Mesenchymal stem cell (in vitro differentiated cells and primary cell): ENCODE data around the gene MEX3D.
A peak's percentile ranks its signal among the peaks of the same experiment; 100 is the strongest.

Experiments used
- DNase-seq: peaks from one replicate; pipeline ENCODE4 v3.0.0-alpha.2; 2013
- H2AFZ ChIP-seq: one replicate; pipeline ENCODE4 v1.6.1; 2013; ENCODE audit warnings: low read depth, mild to moderate bottlenecking, control low read depth, inconsistent platforms, low read length, moderate library complexity
- H2AK5ac ChIP-seq: 2 replicates; pipeline ENCODE4 v1.6.1; 2013; ENCODE audit warnings: low read length, moderate library complexity, mild to moderate bottlenecking, inconsistent platforms; ENCODE audit not compliant: severe bottlenecking
- H2BK120ac ChIP-seq: one replicate; pipeline ENCODE4 v1.6.1; 2013; ENCODE audit warnings: low read depth, mild to moderate bottlenecking, inconsistent platforms, low read length, moderate library complexity
- H2BK12ac ChIP-seq, 2 experiments: one replicate each; pipeline ENCODE4 v1.6.1; 2013; ENCODE audit warnings: inconsistent platforms in 2 of 2, low read length in 2 of 2, mild to moderate bottlenecking in 2 of 2, moderate library complexity in 2 of 2, control low read depth in 1 of 2
- H2BK15ac ChIP-seq: one replicate; pipeline ENCODE4 v1.6.1; 2013; ENCODE audit warnings: mild to moderate bottlenecking, low read depth, inconsistent platforms; ENCODE audit not compliant: poor library complexity, severe bottlenecking
- H2BK5ac ChIP-seq: 2 replicates; pipeline ENCODE4 v1.6.1; 2013; ENCODE audit warnings: low read depth, mild to moderate bottlenecking, low read length, control low read depth, inconsistent platforms; ENCODE audit not compliant: poor library complexity, severe bottlenecking
- H3K14ac ChIP-seq, 2 experiments: one replicate each; pipeline ENCODE4 v1.6.1; 2013; ENCODE audit warnings: inconsistent platforms in 2 of 2, low read length in 2 of 2, control low read depth in 1 of 2, mild to moderate bottlenecking in 1 of 2, moderate library complexity in 1 of 2
- H3K18ac ChIP-seq, 2 experiments: one replicate each; pipeline ENCODE4 v1.6.1; 2013; ENCODE audit warnings: inconsistent platforms in 2 of 2, low read length in 2 of 2, control low read depth in 1 of 2, low read depth in 1 of 2, mild to moderate bottlenecking in 1 of 2
- H3K23ac ChIP-seq, 2 experiments: one replicate each; pipeline ENCODE4 v1.6.1; 2013; ENCODE audit warnings: inconsistent platforms in 2 of 2, low read length in 2 of 2, mild to moderate bottlenecking in 2 of 2, moderate library complexity in 2 of 2, control low read depth in 1 of 2
- H3K27ac ChIP-seq: 2 replicates; pipeline ENCODE4 v1.5.1; 2013; ENCODE audit warnings: mild to moderate bottlenecking, moderate library complexity, low read length, control low read depth, inconsistent platforms; ENCODE audit not compliant: poor library complexity, severe bottlenecking
- H3K27me3 ChIP-seq, 2 experiments: 2 replicates each; pipeline versions ENCODE4 v1.6.1 to v1.7.0; 2013; ENCODE audit warnings: low read length in 2 of 2, mild to moderate bottlenecking in 2 of 2, moderate library complexity in 2 of 2, control low read depth in 1 of 2, inconsistent platforms in 1 of 2; ENCODE audit not compliant: control insufficient read depth in 1 of 2, insufficient read depth in 1 of 2
- H3K36me3 ChIP-seq, 2 experiments: 2 replicates each; pipeline versions ENCODE4 v1.6.1 to v1.7.0; 2013; ENCODE audit warnings: low read length in 2 of 2, control low read depth in 1 of 2, inconsistent platforms in 1 of 2, low read depth in 1 of 2, mild to moderate bottlenecking in 1 of 2; ENCODE audit not compliant: insufficient read depth in 2 of 2, control insufficient read depth in 1 of 2
- H3K4ac ChIP-seq, 2 experiments: one replicate each; pipeline ENCODE4 v1.6.1; 2013; ENCODE audit warnings: inconsistent platforms in 2 of 2, low read length in 2 of 2, mild to moderate bottlenecking in 2 of 2, moderate library complexity in 2 of 2, control low read depth in 1 of 2, low read depth in 1 of 2
- H3K4me1 ChIP-seq: 2 replicates; pipeline ENCODE4 v1.6.1; 2013; ENCODE audit warnings: low read depth, low read length, control low read depth; ENCODE audit not compliant: control insufficient read depth, insufficient read depth
- H3K4me2 ChIP-seq: 2 replicates; pipeline ENCODE4 v1.6.1; 2013; ENCODE audit warnings: low read length, mild to moderate bottlenecking, inconsistent platforms; ENCODE audit not compliant: poor library complexity, severe bottlenecking
- H3K4me3 ChIP-seq, 2 experiments: 2 replicates each; pipeline versions ENCODE4 v1.5.1 to v1.7.0; 2013; ENCODE audit warnings: low read length in 2 of 2, mild to moderate bottlenecking in 2 of 2, control low read depth in 1 of 2, low read depth in 1 of 2; ENCODE audit not compliant: insufficient read depth in 1 of 2
- H3K79me1 ChIP-seq: replicated peaks from 2 replicates; pipeline ENCODE4 v1.6.1; 2013; ENCODE audit warnings: mild to moderate bottlenecking, control low read depth, low read length, inconsistent platforms; ENCODE audit not compliant: poor library complexity, severe bottlenecking
- H3K9ac ChIP-seq: 2 replicates; pipeline ENCODE4 v1.7.0; 2013; ENCODE audit warnings: mild to moderate bottlenecking, low read length, moderate library complexity
- H3K9me3 ChIP-seq: 2 replicates; pipeline ENCODE4 v1.7.0; 2013; ENCODE audit warnings: mild to moderate bottlenecking, low read length; ENCODE audit not compliant: control insufficient read depth
- H4K8ac ChIP-seq: one replicate; pipeline ENCODE4 v1.6.1; 2013; ENCODE audit warnings: inconsistent platforms, mild to moderate bottlenecking, low read length, moderate library complexity
- H4K91ac ChIP-seq: one replicate; pipeline ENCODE4 v1.6.1; 2013; ENCODE audit warnings: mild to moderate bottlenecking, low read length, inconsistent platforms
- WGBS: methylation state at CpG from one replicate; pipeline ENCODE4 v1.1.7; 2013; ENCODE audit warnings: mixed read lengths; 5-methylcytosine and 5-hydroxymethylcytosine counted together

Gene MEX3D

GRCh38 chr19:1606138-1606651 is 38.1 kb upstream of the MEX3D start:
- Histone ChIP-seq H3K14ac (peak overlapping the region in 1 of 2 experiments; percentile 9), H3K9ac (peak overlapping the region; percentile 91), H3K4me2 (peak overlapping the region; percentile 93), H2AFZ (no peak overlapping the region), H3K4ac (peak overlapping the region; percentile 67 to 78), H2BK120ac (peak overlapping the region; percentile 6), H3K18ac (peak overlapping the region; percentile 29 to 37), H4K91ac (peak overlapping the region; percentile 52), H2BK15ac (peak overlapping the region; percentile 57), H3K4me3 (peak overlapping the region; percentile 44 to 97), H3K27ac (peak overlapping the region; percentile 98), H4K8ac (peak overlapping the region; percentile 74), H2BK5ac (no peak overlapping the region), H3K36me3 (peaks cover 15 to 37% of the 10 kb centered on the region in 2 experiments), H3K4me1 (peaks cover 28% of the 10 kb centered on the region), H3K23ac (peak overlapping the region in 1 of 2 experiments; percentile 90), H2AK5ac (peak overlapping the region; percentile 65), H2BK12ac (peak overlapping the region in 1 of 2 experiments; percentile 18), H3K79me1 (peaks cover 10% of the 10 kb centered on the region), H3K9me3 (no peaks in the 10 kb centered on the region), H3K27me3 (no peaks in the 10 kb centered on the region)
- no peak for DNase-seq
- 47% methylated on average over 16 of the region's 16 CpGs for WGBS

- H3K23ac ChIP-seq = peak within 1 kb of the TSS in 1 of 2 experiments; percentile 90
- H3K36me3 ChIP-seq = peaks cover 10 to 34% of the 10 kb centered on the region in 2 experiments
- peak within 1 kb of the TSS; percentile 97 for H3K9ac ChIP-seq
- H2BK12ac ChIP-seq = peak within 1 kb of the TSS; percentile 18 to 93
- peak within 1 kb of the TSS; percentile 97 for H3K4me3 ChIP-seq
- H3K79me1 ChIP-seq = peaks cover 9% of the 10 kb centered on the region
- H2BK15ac ChIP-seq = peak within 1 kb of the TSS; percentile 93
- peak within 1 kb of the TSS; percentile 6 for H2BK120ac ChIP-seq
- peak within 1 kb of the TSS; percentile 98 for H3K27ac ChIP-seq
- peak within 1 kb of the TSS; percentile 88 for H2AK5ac ChIP-seq
- under 1% methylated on average over 75 of the region's 79 CpGs for WGBS
- peak within 1 kb of the TSS; percentile 98 for H3K4me2 ChIP-seq
- H2AFZ ChIP-seq = peak within 1 kb of the TSS; percentile 97
- H3K4ac ChIP-seq = peak within 1 kb of the TSS; percentile 93 to 97
- peak within 1 kb of the TSS; percentile 95 for H4K91ac ChIP-seq
- peaks cover 28% of the 10 kb centered on the region for H3K4me1 ChIP-seq
- peak within 1 kb of the TSS; percentile 76 for H2BK5ac ChIP-seq
- H3K9me3 ChIP-seq = no peaks in the 10 kb centered on the region
- peak within 1 kb of the TSS in 1 of 2 experiments; percentile 98 for H3K14ac ChIP-seq
- no peaks in the 10 kb centered on the region for H3K27me3 ChIP-seq
- H3K18ac ChIP-seq = peak within 1 kb of the TSS; percentile 92 to 95
- H4K8ac ChIP-seq = peak within 1 kb of the TSS; percentile 94
- peak; percentile 98 for DNase-seq
Observed at GRCh38 chr19:1605236-1606137, 37.4 kb upstream of the MEX3D start, which contains the start of gene UQCR11. UQCR11 (minus strand) TSS chr19:1605462; CDS start chr19:1605409, 53 bp downstream.

- 95% methylated on average over 19 of the region's 21 CpGs for WGBS
- Histone ChIP-seq H3K36me3 (peaks cover 29 to 43% of the 10 kb centered on the region in 2 experiments), H2BK120ac (no peak overlapping the region), H4K8ac (no peak overlapping the region), H3K18ac (no peak overlapping the region), H3K27ac (no peak overlapping the region), H2AFZ (no peak overlapping the region), H4K91ac (no peak overlapping the region), H2BK15ac (no peak overlapping the region), H3K4me3 (no peak overlapping the region), H2AK5ac (no peak overlapping the region), H3K27me3 (no peaks in the 10 kb centered on the region), H3K23ac (no peak overlapping the region), H3K4ac (no peak overlapping the region), H2BK5ac (no peak overlapping the region), H3K9me3 (no peaks in the 10 kb centered on the region), H3K4me2 (no peak overlapping the region), H3K14ac (no peak overlapping the region), H3K79me1 (peaks cover 22% of the 10 kb centered on the region), H3K4me1 (peaks cover 18% of the 10 kb centered on the region), H3K9ac (no peak overlapping the region), H2BK12ac (no peak overlapping the region)
- DNase-seq = no peak
Observed at GRCh38 chr19:1602091-1602707, 34.1 kb upstream of the MEX3D start.
